ENCODE results near the gene MRTFA.

MRTFA gene

DNA sequence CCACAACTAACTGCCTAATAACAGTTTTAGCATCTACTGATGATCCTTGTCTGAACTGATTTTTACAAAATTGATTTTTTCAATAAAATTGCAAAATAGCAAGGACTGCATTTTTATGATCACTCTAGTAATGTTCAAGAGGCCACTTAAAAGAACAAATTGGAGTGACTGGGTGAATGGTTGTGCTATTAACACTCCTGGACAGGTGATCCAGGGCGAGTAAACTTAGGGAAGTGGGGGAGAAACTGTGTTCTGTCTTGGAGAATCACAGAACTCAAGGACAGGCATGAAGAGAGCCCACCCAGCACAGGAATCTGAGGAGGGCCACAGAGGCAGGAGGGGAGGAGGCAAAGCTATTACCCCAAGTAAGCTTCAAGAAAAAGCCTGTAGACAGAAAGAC lies 190.3 kb downstream of the MRTFA start:
- Histone ChIP-seq H3K4me3 (no peak overlapping the region), H3K4me2 (no peak overlapping the region), H3K4me1 (peaks cover 20% of the 10 kb centered on the region), H3K9me3 (no peaks in the 10 kb centered on the region), H3K36me3 (peaks cover 22% of the 10 kb centered on the region), H3K27ac (no peak overlapping the region), H4K20me1 (peaks cover 15% of the 10 kb centered on the region; the same call in 1 of the 2 replicates), H3K9ac (no peak overlapping the region), H3K27me3 (no peaks in the 10 kb centered on the region)
- no peak for TF ChIP-seq Cebpa-rat (IDR thresholded peaks at IDR 0.05)

- no peak overlapping the region for H3K27ac ChIP-seq
These were observed 192.2 kb downstream of the MRTFA start for GRCh38 chr22:40444178-40444831.

DNA sequence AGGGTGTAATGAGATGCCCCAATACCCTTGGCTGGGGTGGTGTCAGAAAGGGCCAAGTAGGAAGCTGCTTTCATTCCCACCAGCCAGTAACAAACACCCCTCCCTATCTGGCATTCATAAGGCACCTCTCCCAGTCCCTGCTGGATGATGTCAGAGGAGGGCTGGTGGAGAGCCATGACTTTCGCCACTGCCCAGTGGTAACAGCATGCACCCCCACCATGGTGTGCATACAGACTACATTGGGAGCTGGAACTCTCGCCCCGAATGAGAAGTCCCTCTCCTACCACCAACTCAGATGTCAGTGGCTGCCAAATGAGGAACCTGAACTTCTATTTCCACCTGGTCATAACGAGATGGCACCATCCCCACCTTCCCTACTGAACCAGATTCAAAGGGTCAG lies 192.8 kb downstream of the MRTFA start:
- Histone ChIP-seq H3K36me3 (peaks cover 33% of the 10 kb centered on the region), H3K27ac (no peak overlapping the region)

More at GRCh38 chr22:40444178-40444831, 192.2 kb downstream of the MRTFA start:
- Histone ChIP-seq H3K4me3 (no peak overlapping the region), H3K9ac (no peak overlapping the region), H3K9me3 (no peaks in the 10 kb centered on the region), H3K27me3 (no peaks in the 10 kb centered on the region), H3K4me2 (no peak overlapping the region), H4K20me1 (peaks cover 7% of the 10 kb centered on the region; the same call in 1 of the 2 replicates), H3K4me1 (peaks cover 39% of the 10 kb centered on the region), H3K36me3 (peaks cover 33% of the 10 kb centered on the region)
- no peak for TF ChIP-seq Cebpa-rat (IDR thresholded peaks at IDR 0.05)

DNA sequence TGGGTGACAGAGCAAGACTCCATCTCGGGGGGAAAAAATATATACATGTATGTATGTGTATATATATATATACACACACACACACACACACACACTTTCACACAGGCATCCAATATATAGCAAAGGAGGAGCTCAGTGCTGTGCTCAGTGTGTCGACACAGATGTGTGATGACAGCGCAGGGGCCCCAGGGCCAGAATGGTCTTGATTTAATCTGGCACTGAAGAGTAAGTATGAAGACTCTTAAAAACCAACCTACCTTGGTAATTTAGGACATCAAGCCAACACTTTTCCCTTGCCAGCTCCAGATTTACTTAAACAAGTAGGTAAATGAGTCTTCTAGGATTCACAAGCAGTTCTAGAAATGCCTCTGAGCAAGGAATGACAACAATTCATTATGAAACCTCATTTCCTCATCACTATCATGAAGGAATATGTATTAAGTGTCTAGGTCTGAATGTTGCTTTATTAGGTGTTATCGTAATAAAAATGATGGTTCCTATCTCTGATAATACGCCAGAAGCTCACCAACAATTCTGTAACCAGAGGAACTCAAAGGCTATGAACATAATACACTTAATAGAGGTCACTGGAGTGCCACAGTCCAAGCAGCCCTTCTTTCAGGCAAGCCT lies 194.6 kb downstream of the MRTFA start:
- no peak overlapping the region for H3K4me3 ChIP-seq
- H3K9me3 ChIP-seq: no peaks in the 10 kb centered on the region
- no peaks in the 10 kb centered on the region for H3K27me3 ChIP-seq
- peaks cover 33% of the 10 kb centered on the region for H3K36me3 ChIP-seq
- H3K27ac ChIP-seq: no peak overlapping the region
- H3K4me1 ChIP-seq: peaks cover 51% of the 10 kb centered on the region
- no peaks in the 10 kb centered on the region for H4K20me1 ChIP-seq
- TF ChIP-seq Cebpa-rat (IDR thresholded peaks at IDR 0.05): no peak
- no peak overlapping the region for H3K9ac ChIP-seq
- peak overlapping the region; percentile 43; the same call in 1 of the 2 replicates for H3K4me2 ChIP-seq

More for the DNA sequence above, 192.8 kb downstream of the MRTFA start:
- no peak overlapping the region for H3K9ac ChIP-seq
- H3K27me3 ChIP-seq: no peaks in the 10 kb centered on the region
- no peak overlapping the region for H3K4me2 ChIP-seq
- 0 out of 2 replicates have a peak, but pooled peaks cover 7% of the 10 kb centered on the region for H4K20me1 ChIP-seq
- peaks cover 45% of the 10 kb centered on the region for H3K4me1 ChIP-seq
- no peak overlapping the region for H3K4me3 ChIP-seq
- H3K9me3 ChIP-seq: no peaks in the 10 kb centered on the region
- TF ChIP-seq Cebpa-rat (IDR thresholded peaks at IDR 0.05): no peak

- Histone ChIP-seq H3K9ac (peak overlapping the region; percentile 79), H4K20me1 (no peaks in the 10 kb centered on the region), H3K4me1 (peaks cover 100% of the 10 kb centered on the region), H3K27ac (peak overlapping the region; percentile 92), H3K27me3 (no peaks in the 10 kb centered on the region), H3K4me3 (peak overlapping the region; percentile 56), H3K4me2 (peak overlapping the region; percentile 96), H3K9me3 (no peaks in the 10 kb centered on the region), H3K36me3 (peaks cover 39% of the 10 kb centered on the region)
- TF ChIP-seq Cebpa-rat (IDR thresholded peaks at IDR 0.05): no peak
These were observed 199.8 kb downstream of the MRTFA start for GRCh38 chr22:40436505-40437431.

DNA sequence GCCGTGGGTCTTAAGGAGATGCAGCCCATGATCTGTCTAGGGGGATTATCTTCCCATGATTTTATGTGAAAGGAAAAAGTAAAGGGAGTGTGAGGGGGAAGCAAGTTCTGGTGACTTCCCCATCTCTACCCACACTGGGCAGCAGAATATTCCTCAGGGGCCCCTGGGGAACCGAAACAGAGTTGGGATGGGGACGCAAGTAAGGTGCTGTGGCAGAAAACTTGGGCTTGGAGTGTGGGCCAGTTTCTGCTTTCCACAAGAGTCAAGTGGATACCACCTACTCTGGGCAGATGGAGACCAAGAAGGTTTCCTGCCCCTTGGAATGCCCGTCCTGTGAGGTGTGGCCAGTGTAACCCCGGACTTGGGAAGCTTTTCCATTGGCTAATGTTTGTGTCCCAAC lies 201.8 kb downstream of the MRTFA start:
- Histone ChIP-seq H3K4me3 (peak overlapping the region; percentile 56; the same call in 1 of the 2 replicates), H3K27ac (peak overlapping the region; percentile 92), H3K4me2 (peak overlapping the region; percentile 96), H3K27me3 (no peaks in the 10 kb centered on the region), H4K20me1 (no peaks in the 10 kb centered on the region), H3K4me1 (peaks cover 95% of the 10 kb centered on the region), H3K9ac (peak overlapping the region; percentile 79), H3K36me3 (peaks cover 43% of the 10 kb centered on the region), H3K9me3 (no peaks in the 10 kb centered on the region)
- no peak for TF ChIP-seq Cebpa-rat (IDR thresholded peaks at IDR 0.05)

DNA sequence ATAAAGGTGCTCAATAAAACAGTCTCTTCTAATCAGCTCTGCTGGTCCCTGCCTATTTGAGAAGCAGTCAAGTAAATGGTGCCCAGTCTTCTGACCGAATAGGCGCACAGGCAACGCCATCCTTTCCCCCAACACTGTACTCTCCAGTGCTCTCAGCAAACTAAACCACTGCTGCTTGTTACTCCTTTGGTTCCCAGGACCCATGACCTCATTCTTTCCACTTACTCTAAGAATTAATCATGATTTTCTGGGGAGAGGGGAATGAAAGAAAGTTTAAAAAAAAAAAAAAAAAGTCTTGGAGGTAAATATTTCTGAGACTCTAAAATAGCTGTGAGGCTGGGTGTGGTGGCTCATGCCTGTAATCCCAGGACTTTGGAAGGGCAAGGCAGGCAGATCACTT lies 202.4 kb downstream of the MRTFA start:
- Histone ChIP-seq H3K4me3 (no peak overlapping the region), H3K27me3 (no peaks in the 10 kb centered on the region), H3K27ac (peak overlapping the region; percentile 92), H4K20me1 (no peaks in the 10 kb centered on the region), H3K4me1 (peaks cover 92% of the 10 kb centered on the region), H3K9me3 (no peaks in the 10 kb centered on the region), H3K36me3 (peaks cover 50% of the 10 kb centered on the region), H3K9ac (peak overlapping the region; percentile 79; the same call in 1 of the 2 replicates), H3K4me2 (peak overlapping the region; percentile 96)
- no peak for TF ChIP-seq Cebpa-rat (IDR thresholded peaks at IDR 0.05)

DNA sequence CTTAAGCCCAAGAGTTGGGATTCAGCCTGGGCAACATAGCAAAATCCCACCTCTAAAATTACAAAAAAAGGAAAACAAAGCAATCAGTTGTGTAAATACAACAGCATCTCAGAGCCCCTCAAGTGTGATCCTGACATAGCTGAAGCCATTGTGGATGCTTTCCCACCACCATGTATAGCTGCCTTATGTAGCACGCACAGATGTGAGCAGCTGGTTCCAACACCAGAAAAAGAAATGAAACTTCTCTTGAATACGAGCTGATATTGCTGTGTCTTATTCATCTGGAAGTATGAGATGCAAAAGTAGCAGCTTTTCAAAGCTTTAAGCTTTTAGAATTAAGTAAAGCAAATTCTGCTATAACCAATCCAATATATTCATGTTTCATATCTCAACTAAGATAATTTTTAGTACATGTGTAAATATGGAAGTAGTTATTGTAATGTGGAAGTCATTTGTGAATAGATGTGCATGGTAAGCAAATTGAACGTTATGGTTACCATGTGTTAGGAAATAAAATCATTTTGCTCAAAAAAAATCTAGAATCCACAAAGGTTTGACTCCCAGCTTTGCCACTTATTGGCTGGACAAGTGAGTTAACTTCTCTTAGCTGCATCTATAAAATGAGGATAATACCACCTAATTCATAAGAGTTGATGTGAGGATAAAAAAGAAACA lies 203.0 kb downstream of the MRTFA start:
- H3K4me1 ChIP-seq: peaks cover 87% of the 10 kb centered on the region
- TF ChIP-seq Cebpa-rat (IDR thresholded peaks at IDR 0.05): no peak
- H4K20me1 ChIP-seq: no peaks in the 10 kb centered on the region
- no peak overlapping the region for H3K9ac ChIP-seq
- H3K27me3 ChIP-seq: no peaks in the 10 kb centered on the region
- H3K9me3 ChIP-seq: no peaks in the 10 kb centered on the region
- peak overlapping the region; percentile 92 for H3K27ac ChIP-seq
- no peak overlapping the region for H3K4me3 ChIP-seq
- peak overlapping the region; percentile 96 for H3K4me2 ChIP-seq
- peaks cover 55% of the 10 kb centered on the region for H3K36me3 ChIP-seq

GRCh38 chr22:40432625-40433024 lies 203.9 kb downstream of the MRTFA start:
- no peak overlapping the region for H3K4me3 ChIP-seq
- H3K4me2 ChIP-seq: peak overlapping the region; percentile 96
- no peak overlapping the region for H3K9ac ChIP-seq
- no peaks in the 10 kb centered on the region for H3K27me3 ChIP-seq
- H3K4me1 ChIP-seq: peaks cover 77% of the 10 kb centered on the region
- no peaks in the 10 kb centered on the region for H3K9me3 ChIP-seq
- no peaks in the 10 kb centered on the region for H4K20me1 ChIP-seq
- TF ChIP-seq Cebpa-rat (IDR thresholded peaks at IDR 0.05): no peak
- peak overlapping the region; percentile 42; the same call in 1 of the 2 replicates for H3K27ac ChIP-seq
- H3K36me3 ChIP-seq: peaks cover 64% of the 10 kb centered on the region
